ENCODE data around the gene PDGFC. TPM values are rescaled to one million over a fixed set of nuclear protein-coding genes. Genes with fewer than 3 reads are reported as not detected.

The PDGFC gene
- total and polyA plus RNA-seq, 2 of the 13 experiments (the other 11 are each of a cell fraction or from before 2014, with no cell fraction given), result 4.6 to 9.1 TPM

DNA sequence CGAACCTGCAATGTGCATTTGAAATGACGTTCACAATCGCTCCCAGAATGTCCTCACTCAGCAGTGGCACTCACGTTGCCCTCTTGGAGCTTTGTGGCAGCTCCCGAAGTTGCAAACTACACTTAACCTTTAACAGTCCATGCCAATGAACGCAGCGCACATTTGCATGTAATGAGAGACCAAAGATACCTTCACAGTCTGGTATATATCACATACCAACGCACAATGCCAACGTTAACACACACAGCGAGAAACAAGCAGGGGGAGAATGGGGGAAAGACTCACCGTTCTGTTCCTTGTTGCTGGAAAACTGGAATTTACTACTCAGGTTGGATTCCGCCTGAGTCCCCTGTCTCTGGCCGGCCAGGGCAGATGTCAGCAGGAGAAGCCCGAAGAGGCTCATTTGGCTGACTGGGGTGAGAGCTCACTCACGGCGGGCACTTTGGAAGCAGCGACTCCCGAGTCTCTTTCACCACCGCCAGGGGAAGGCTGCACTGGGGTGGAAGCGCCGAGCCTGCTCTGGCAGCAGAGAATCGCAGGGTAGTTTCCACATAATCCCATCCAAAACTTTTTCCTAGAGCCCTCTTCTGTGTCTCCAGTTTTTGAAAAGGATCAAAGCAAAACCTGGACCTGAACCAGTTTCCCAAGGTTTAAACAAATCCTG lies 966 bp downstream of the PDGFC start (continued):
- TF ChIP-seq NR3C1 (CRISPR knock-in tag; IDR thresholded peaks at IDR 0.05) (no peak), ZNF263 (CRISPR knock-in tag; IDR thresholded peaks at IDR 0.05) (0 out of 2 replicates have a peak, but pooled peaks have one; percentile 8), ERF (CRISPR knock-in tag; IDR thresholded peaks at IDR 0.05) (no peak), HNRNPL (IDR thresholded peaks at IDR 0.05; ENCODE audit: low read depth, low read length) (0 out of 2 replicates have a peak, but pooled peaks have one; percentile 30), SMYD3 (CRISPR knock-in tag; IDR thresholded peaks at IDR 0.05) (no peak), POLR2AphosphoS2 (IDR thresholded peaks at IDR 0.05; ENCODE audit: low read depth, low read length) (no peak), RXRA (CRISPR knock-in tag; IDR thresholded peaks at IDR 0.05) (no peak), MAX (IDR thresholded peaks at IDR 0.05) (no peak), ZNF337 (CRISPR knock-in tag; IDR thresholded peaks at IDR 0.05; ENCODE audit: borderline replicate concordance, low read depth) (0 out of 2 replicates have a peak, but pooled peaks have one; percentile 36), U2AF2 (IDR thresholded peaks at IDR 0.05; ENCODE audit: low read depth, low read length) (no peak)
- TF ChIP-seq, protein P1, sequence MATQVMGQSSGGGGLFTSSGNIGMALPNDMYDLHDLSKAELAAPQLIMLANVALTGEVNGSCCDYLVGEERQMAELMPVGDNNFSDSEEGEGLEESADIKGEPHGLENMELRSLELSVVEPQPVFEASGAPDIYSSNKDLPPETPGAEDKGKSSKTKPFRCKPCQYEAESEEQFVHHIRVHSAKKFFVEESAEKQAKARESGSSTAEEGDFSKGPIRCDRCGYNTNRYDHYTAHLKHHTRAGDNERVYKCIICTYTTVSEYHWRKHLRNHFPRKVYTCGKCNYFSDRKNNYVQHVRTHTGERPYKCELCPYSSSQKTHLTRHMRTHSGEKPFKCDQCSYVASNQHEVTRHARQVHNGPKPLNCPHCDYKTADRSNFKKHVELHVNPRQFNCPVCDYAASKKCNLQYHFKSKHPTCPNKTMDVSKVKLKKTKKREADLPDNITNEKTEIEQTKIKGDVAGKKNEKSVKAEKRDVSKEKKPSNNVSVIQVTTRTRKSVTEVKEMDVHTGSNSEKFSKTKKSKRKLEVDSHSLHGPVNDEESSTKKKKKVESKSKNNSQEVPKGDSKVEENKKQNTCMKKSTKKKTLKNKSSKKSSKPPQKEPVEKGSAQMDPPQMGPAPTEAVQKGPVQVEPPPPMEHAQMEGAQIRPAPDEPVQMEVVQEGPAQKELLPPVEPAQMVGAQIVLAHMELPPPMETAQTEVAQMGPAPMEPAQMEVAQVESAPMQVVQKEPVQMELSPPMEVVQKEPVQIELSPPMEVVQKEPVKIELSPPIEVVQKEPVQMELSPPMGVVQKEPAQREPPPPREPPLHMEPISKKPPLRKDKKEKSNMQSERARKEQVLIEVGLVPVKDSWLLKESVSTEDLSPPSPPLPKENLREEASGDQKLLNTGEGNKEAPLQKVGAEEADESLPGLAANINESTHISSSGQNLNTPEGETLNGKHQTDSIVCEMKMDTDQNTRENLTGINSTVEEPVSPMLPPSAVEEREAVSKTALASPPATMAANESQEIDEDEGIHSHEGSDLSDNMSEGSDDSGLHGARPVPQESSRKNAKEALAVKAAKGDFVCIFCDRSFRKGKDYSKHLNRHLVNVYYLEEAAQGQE (IDR thresholded peaks at IDR 0.05; ENCODE audit: borderline replicate concordance in 1 of 2, low read depth in 1 of 2, low read length in 2 of 2), result no peak
- TF ChIP-seq, protein P2, sequence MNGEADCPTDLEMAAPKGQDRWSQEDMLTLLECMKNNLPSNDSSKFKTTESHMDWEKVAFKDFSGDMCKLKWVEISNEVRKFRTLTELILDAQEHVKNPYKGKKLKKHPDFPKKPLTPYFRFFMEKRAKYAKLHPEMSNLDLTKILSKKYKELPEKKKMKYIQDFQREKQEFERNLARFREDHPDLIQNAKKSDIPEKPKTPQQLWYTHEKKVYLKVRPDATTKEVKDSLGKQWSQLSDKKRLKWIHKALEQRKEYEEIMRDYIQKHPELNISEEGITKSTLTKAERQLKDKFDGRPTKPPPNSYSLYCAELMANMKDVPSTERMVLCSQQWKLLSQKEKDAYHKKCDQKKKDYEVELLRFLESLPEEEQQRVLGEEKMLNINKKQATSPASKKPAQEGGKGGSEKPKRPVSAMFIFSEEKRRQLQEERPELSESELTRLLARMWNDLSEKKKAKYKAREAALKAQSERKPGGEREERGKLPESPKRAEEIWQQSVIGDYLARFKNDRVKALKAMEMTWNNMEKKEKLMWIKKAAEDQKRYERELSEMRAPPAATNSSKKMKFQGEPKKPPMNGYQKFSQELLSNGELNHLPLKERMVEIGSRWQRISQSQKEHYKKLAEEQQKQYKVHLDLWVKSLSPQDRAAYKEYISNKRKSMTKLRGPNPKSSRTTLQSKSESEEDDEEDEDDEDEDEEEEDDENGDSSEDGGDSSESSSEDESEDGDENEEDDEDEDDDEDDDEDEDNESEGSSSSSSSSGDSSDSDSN (CRISPR knock-in tag; IDR thresholded peaks at IDR 0.05), result no peak

All from HepG2 (cell line).